Measurements from ENCODE around the gene HEMK1.

GRCh38 chr3:50615190-50615589, 45.9 kb downstream of the HEMK1 start:
- TF ChIP-seq CTCF (IDR thresholded peaks at IDR 0.05; ENCODE audit: low read depth, low read length, missing input control) (no peak), RXRA (IDR thresholded peaks at IDR 0.05) (no peak), RAD21 (IDR thresholded peaks at IDR 0.05) (no peak), ZBTB33 (IDR thresholded peaks at IDR 0.05) (no peak), MAX (IDR thresholded peaks at IDR 0.05) (no peak), YY1 (IDR thresholded peaks at IDR 0.05) (no peak), ATF3 (IDR thresholded peaks at IDR 0.05) (no peak), HNF4A (conservative IDR thresholded peaks at IDR 0.05) (no peak), SP1 (IDR thresholded peaks at IDR 0.05) (no peak), TAF1 (conservative IDR thresholded peaks at IDR 0.05) (no peak)

Data from liver (tissue), 3 donors.